Esophagus (tissue), 2 donors: ENCODE measurements around the gene TMEM86A. TPM values are rescaled to one million over a fixed set of nuclear protein-coding genes. Genes with fewer than 3 reads are reported as not detected.
"Not testable (repeated sequence)": the region's sequence is repeated elsewhere in the genome, so short reads cannot be mapped to it uniquely, and the experiment has no call there.

Experiments used
- H3K27ac ChIP-seq, 2 donors: one replicate each; pipeline ENCODE4 v1.5.1; 2013; ENCODE audit warnings: low read depth in 2 of 2, mild to moderate bottlenecking in 2 of 2, inconsistent platforms in 1 of 2, low read length in 1 of 2, moderate library complexity in 1 of 2
- H3K27me3 ChIP-seq, 2 donors: one replicate each; pipeline ENCODE4 v1.6.1; 2013; ENCODE audit warnings: low read length in 2 of 2, control low read depth in 1 of 2, mild to moderate bottlenecking in 1 of 2; ENCODE audit not compliant: insufficient read depth in 2 of 2, control insufficient read depth in 1 of 2
- H3K36me3 ChIP-seq, 2 donors: one replicate each; pipeline ENCODE4 v1.6.1; 2013; ENCODE audit warnings: low read length in 1 of 2; ENCODE audit not compliant: control insufficient read depth in 2 of 2, insufficient read depth in 2 of 2
- H3K4me1 ChIP-seq, 2 donors: one replicate each; pipeline ENCODE4 v1.6.1; 2013; ENCODE audit warnings: low read length in 1 of 2; ENCODE audit not compliant: control insufficient read depth in 2 of 2, insufficient read depth in 2 of 2
- H3K4me3 ChIP-seq, 2 donors: one replicate each; pipeline ENCODE4 v1.5.1; 2013; ENCODE audit warnings: low read length in 2 of 2, mild to moderate bottlenecking in 2 of 2, low read depth in 1 of 2, moderate library complexity in 1 of 2
- H3K9me3 ChIP-seq, 2 donors: one replicate each; pipeline ENCODE4 v1.6.1; 2013; ENCODE audit warnings: mild to moderate bottlenecking in 2 of 2, low read depth in 1 of 2, low read length in 1 of 2, moderate library complexity in 1 of 2; ENCODE audit not compliant: control insufficient read depth in 2 of 2, insufficient read depth in 1 of 2
- WGBS, 2 donors: extraction: QIAGEN DNeasy Blood & Tissue Kit; methylation state at CpG; one replicate each; pipeline ENCODE4 v1.1.7; 2013; 5-methylcytosine and 5-hydroxymethylcytosine counted together
- polyA plus RNA-seq, 2 donors: library from polyadenylated mRNA; stranded (reverse); fragments of 200-250 nt; gene quantifications; one replicate each; pipeline ENCODE4 v1.2.3, GENCODE V29; 2013
- donor health status: healthy with polysubstance abuse.
- donor health status: Bipolar disorder and iron deficiency.

Gene TMEM86A
- polyA plus RNA-seq, 2 donors: 0.78 to 5.5 TPM

DNA sequence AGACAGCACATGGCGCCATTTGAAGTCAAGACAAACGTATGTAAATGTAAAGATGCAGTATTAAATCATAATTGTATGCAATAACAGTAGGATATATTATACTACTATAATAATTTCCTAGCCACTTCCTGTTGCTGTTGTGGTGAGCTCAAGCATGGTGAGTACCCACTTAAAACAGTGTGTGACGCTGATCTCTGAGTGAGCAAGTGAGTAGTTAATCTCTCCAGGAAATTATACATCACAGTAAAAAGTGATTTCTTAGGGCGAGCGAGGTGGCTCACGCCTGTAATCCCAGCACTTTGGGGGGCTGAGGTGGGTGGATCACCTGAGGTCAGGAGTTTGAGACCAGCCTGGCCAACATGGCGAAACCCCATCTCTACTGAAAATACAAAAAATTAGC is 26.4 kb upstream of the TMEM86A start:
- not testable (repeated sequence) for H3K36me3 ChIP-seq, H3K27me3 ChIP-seq, H3K27ac ChIP-seq, H3K4me3 ChIP-seq, H3K4me1 ChIP-seq, H3K9me3 ChIP-seq
- WGBS, 2 donors: 74% methylated on average over 7 of the region's 7 CpGs

DNA sequence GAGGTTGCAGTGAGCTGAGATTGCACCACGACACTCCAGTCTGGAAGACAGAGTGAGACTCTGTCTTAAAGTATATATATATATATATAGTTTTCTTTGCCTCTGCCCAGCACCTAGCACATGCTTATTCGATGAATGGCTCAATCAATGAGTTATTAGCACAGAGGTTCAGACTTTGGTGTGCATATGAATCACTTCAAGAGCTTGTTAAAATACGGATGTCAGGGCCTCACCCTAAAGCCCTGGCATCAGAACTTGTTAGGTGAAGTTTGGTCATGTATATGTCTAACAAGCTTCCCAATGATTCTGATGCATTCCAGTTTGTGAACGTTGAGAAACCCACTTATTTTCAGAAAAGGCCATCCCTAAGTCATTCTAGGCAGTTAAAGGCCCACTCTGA is 21.8 kb upstream of the TMEM86A start:
- H3K36me3 ChIP-seq: no peaks in the 10 kb centered on the region
- no peaks in the 10 kb centered on the region for H3K9me3 ChIP-seq
- H3K4me3 ChIP-seq: no peak overlapping the region
- H3K4me1 ChIP-seq: no peaks in the 10 kb centered on the region
- H3K27ac ChIP-seq: peak overlapping the region; percentile 33 to 34
- WGBS, 2 donors: 55 to 66% methylated on average over 4 of the region's 4 CpGs
- no peaks in the 10 kb centered on the region for H3K27me3 ChIP-seq

DNA sequence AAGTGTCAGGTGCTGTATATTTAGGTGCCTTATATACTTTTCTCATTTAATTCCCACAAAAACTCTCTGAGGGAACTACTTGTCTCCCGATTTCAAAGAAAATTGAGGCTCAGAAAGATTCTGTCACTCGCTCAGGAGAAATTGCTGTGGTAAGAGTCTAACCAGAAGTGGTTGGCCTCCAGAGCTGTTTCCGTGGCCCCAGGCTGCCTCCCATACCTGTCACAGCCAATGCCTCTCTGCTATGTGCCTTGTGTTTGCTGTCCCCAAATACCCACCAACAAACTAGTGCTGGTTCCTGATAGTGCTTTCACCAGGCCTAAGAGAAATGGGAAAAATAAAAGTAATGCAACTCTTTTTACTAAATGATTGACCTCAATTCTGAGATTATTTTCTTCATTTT is 21.0 kb upstream of the TMEM86A start:
- Histone ChIP-seq H3K4me3 (no peak overlapping the region), H3K27ac (peak overlapping the region in 1 of 2 donors; percentile 28)

DNA sequence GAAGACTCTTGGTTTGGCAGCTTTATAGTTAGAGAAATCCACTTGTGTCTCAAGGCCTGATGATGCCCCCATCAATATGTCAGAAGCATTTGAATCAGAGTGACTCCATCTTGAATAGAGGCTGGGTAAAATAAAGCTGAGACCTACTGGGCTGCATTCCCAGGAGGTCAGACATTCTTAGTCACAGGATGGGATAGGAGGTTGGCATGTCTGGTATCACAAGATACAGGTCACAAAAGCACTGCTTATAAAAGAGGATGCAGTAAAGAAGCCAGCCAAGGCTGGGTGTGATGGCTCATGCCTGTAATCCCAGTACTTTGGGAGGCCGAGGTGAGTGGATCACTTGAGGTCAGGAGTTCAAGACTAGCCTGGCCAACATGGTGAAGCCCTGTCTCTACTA is 16.6 kb upstream of the TMEM86A start:
- not testable (repeated sequence) for H3K27me3 ChIP-seq, H3K4me3 ChIP-seq, H3K4me1 ChIP-seq, H3K36me3 ChIP-seq, H3K9me3 ChIP-seq, H3K27ac ChIP-seq
- 69 to 75% methylated on average over 1 of the region's 1 CpG for WGBS, 2 donors

More for the DNA sequence above, 21.0 kb upstream of the TMEM86A start:
- H3K4me1 ChIP-seq: no peaks in the 10 kb centered on the region
- H3K9me3 ChIP-seq: no peaks in the 10 kb centered on the region
- H3K36me3 ChIP-seq: no peaks in the 10 kb centered on the region
- WGBS, 2 donors: 87 to 88% methylated on average over 3 of the region's 3 CpGs
- H3K27me3 ChIP-seq: no peaks in the 10 kb centered on the region

DNA sequence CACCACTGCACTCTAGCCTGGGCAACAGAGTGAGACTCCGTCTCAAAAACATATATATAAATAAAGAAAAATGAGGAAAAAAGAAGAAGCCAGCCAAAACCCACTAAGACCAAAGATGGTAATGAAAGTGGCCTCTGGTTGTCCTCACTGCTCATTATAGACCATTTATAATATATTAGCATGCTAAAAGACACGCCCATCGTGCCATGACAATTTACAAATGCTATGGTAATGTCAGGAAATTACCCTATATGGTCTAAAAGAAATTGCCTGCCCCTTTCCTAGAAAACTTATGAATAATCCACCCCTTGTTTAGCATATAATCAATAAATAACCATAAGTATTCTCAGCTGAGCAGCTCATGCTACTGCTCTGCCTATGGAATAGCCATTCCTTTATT is 16.1 kb upstream of the TMEM86A start:
- Histone ChIP-seq H3K4me1 (no peaks in the 10 kb centered on the region), H3K27me3 (no peaks in the 10 kb centered on the region), H3K4me3 (no peak overlapping the region), H3K27ac (no peak overlapping the region), H3K36me3 (no peaks in the 10 kb centered on the region), H3K9me3 (no peaks in the 10 kb centered on the region)
- 97 to 98% methylated on average over 3 of the region's 3 CpGs for WGBS, 2 donors

DNA sequence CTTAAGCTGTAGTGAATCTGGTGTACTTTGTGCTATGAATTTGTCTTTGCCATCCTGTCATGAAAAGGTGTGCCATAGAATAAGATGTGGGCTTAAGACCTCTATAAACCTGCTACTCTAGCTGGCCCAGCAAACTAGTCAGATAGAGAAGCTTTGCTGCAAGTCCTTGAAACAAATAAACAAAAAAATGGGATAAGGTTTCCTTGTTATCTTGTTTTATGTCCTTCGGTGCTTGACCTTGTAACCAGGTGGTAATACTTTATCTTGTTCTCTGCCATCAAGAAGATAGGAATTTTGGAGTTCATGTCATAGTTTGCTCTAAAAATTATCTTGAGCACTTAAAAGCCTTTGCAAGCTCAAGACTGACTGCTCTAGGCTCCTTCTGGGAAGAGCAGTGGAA is 14.3 kb upstream of the TMEM86A start:
- Histone ChIP-seq H3K9me3 (no peaks in the 10 kb centered on the region), H3K36me3 (no peaks in the 10 kb centered on the region), H3K4me1 (no peaks in the 10 kb centered on the region), H3K4me3 (no peak overlapping the region), H3K27ac (no peak overlapping the region), H3K27me3 (no peaks in the 10 kb centered on the region)
- 61 to 72% methylated on average over 1 of the region's 1 CpG for WGBS, 2 donors

DNA sequence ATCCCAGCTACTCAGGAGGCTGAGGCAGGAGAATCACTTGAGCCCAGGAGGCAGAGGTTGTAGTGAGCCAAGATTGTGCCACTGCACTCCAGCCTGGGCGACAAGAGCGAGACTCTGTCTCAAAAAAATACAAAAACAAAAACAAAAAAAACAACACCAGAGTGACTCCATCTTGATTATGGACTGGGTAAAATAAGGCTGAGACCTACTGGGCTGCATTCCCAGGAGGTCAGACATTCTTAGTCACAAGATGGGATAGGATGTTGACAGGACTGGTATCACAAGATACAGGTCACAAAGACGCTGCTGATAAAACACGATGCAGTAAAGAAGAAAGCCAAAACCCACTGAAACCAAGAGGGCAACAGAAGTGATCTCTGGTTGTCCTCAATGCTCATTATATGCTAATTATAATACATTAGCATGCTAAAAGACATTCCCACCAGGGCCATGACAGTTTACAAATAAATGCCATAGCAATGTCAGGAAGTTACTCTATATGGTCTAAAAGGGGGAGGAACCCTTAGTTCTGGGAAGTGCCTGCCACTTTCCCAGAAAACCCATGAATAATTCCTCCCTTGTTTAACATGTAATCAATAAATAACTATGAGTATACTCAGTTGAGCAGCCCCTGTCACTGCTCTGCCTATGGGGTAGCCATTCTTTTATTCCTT is 7.0 kb upstream of the TMEM86A start:
- not testable (repeated sequence) for H3K27ac ChIP-seq, H3K9me3 ChIP-seq, H3K4me1 ChIP-seq, H3K36me3 ChIP-seq, H3K4me3 ChIP-seq, H3K27me3 ChIP-seq
- 78 to 79% methylated on average over 4 of the region's 4 CpGs for WGBS, 2 donors

DNA sequence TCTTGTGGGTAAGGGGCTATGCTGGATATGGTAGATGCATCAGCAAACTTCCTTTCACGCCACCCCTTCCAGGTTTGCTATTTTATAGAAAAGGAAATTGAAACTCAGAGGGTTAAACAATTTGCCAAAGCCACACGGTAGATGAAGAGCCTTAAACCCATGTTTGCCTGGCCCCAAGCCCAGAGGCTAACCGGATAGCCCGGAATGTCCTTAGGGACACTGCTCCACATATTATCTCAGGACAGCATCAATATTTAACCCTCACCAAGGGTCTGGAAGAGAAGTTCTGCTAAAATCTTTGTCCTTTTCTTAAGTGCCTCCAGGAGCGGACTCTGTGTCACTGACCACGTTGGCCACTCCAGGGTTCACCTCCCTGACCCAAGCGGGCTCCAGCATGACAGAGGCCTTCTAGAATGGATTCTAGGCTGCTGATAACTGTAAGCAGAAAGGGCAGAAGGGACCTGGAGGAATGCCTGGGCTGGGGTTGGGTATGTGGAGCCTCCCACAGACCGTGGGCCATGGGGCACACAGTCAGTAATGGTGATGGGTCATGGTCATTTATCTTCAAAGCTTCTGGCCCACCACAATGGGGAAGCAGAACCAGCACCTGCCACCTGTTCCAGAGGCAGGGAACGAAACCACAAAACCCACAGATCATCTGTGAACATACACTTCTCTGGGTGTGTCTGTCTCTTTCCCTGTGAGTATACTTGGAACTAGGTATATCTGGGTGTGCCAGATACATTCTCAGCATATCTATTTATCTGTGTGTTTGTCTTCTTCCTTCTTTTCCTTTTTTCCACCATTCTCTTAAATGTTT is 5.4 kb upstream of the TMEM86A start:
- 62 to 68% methylated on average over 9 of the region's 9 CpGs for WGBS, 2 donors
- no peaks in the 10 kb centered on the region for H3K36me3 ChIP-seq
- H3K27me3 ChIP-seq: no peaks in the 10 kb centered on the region
- H3K9me3 ChIP-seq: no peaks in the 10 kb centered on the region
- H3K4me3 ChIP-seq: no peak overlapping the region
- H3K4me1 ChIP-seq: no peaks in the 10 kb centered on the region
- H3K27ac ChIP-seq: no peak overlapping the region

DNA sequence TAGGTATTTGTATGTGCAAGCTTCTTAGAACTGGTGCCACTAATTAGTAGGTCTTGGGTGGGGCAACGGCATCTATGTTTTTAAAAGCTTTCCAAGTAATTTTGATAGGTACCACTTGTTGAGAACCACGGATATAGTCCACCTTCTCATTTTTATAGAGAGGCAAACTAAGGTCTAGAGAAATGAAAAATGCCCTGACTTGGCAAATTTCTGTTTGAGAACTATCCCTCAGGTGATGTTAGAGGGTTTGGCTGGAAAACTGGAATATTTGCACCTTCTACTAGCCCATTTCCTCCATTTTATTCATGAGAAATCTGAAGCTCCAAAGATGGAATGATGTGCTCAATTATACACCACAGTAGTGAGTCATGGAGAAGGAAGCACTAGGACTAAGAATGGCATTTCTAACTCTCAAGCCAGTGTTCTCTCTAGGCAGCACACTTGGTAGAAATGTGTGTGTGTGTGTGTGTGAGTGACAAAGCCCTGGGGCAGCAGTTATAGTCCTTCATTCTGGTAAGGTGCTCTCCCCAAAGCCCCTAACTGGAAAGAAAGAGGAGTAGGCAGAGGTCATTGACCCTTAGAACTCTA is 1.8 kb upstream of the TMEM86A start:
- Histone ChIP-seq H3K27me3 (no peaks in the 10 kb centered on the region), H3K4me3 (no peak overlapping the region), H3K27ac (no peak overlapping the region), H3K36me3 (no peaks in the 10 kb centered on the region), H3K9me3 (no peaks in the 10 kb centered on the region), H3K4me1 (no peaks in the 10 kb centered on the region)
- WGBS, 2 donors: 86 to 87% methylated on average over 2 of the region's 2 CpGs
